Measurements from ENCODE around the gene HESX1. TPM values are rescaled to one million over a fixed set of nuclear protein-coding genes. Genes with fewer than 3 reads are reported as not detected.

The HESX1 gene
- total and polyA plus RNA-seq, 7 experiments from 2014 or later: 0.40 TPM; not detected in 6

GRCh38 chr3:57169872-57170623, 29.7 kb downstream of the HESX1 start:
- no peak overlapping the region for H3K27ac ChIP-seq (ENCODE audit: low read depth, low read length)
- H3K36me3 ChIP-seq (ENCODE audit: control insufficient read depth in 2 of 3, insufficient read depth in 3 of 3, low read length in 3 of 3): no peaks in the 10 kb centered on the region
- Mint-ChIP-seq H3K27me3 (peaks cover 50 to 72% (median 55%) of the 10 kb centered on the region in 5 donors), H3K36me3 (no peaks in the 10 kb centered on the region), H3K27ac (no peak overlapping the region), H3K4me1 (peaks cover 0 to 11% (median 7%) of the 10 kb centered on the region in 7 donors), H3K4me3 (peak overlapping the region; percentile 10 to 72 (median 46)), H3K9me3 (peaks cover 0 to 1% (median 0%) of the 10 kb centered on the region in 11 donors)
- POLR2A ChIA-PET: interaction anchor here (0.7 kb wide), 1 partner anchor 9 kb away, joined by 3 read pairs; no protein-coding TSS in a partner anchor
- peaks cover 0 to 4% of the 10 kb centered on the region in 2 donors for H3K27me3 ChIP-seq (ENCODE audit: control insufficient read depth in 2 of 2, insufficient read depth in 2 of 2, low read length in 2 of 2)
- H3K4me3 ChIP-seq (ENCODE audit: low read length): peak overlapping the region; percentile 22
- CTCF ChIA-PET: interaction anchor here (0.9 kb wide), 1 partner anchor 23 kb away, joined by 7 read pairs; no protein-coding TSS in a partner anchor
- peak; percentile 80 for ATAC-seq
- no peaks in the 10 kb centered on the region for H3K4me1 ChIP-seq (ENCODE audit: control insufficient read depth in 2 of 2, insufficient read depth in 2 of 2, low read length in 2 of 2)
- peak; percentile 24 to 69 (median 48) for DNase-seq
- H3K9me3 ChIP-seq (ENCODE audit: control insufficient read depth in 2 of 3, low read length in 3 of 3): no peaks in the 10 kb centered on the region
- intact Hi-C loops (cut with micrococcal nuclease): loop anchor here (1.0 to 10.0 kb wide), 5 partner anchors 57 to 741 kb away; partner anchors contain the start of genes APPL1 (in 2 of the 2) and PDE12 (in 1 of the 2)

GRCh38 chr3:57169108-57169507, 30.7 kb downstream of the HESX1 start:
- intact Hi-C loops (cut with micrococcal nuclease): no loop called here
- H3K36me3 ChIP-seq (ENCODE audit: control insufficient read depth in 2 of 3, insufficient read depth in 3 of 3, low read length in 3 of 3): no peaks in the 10 kb centered on the region
- CTCF ChIA-PET: no interaction called here
- no peak overlapping the region for H3K27ac ChIP-seq (ENCODE audit: low read depth, low read length)
- no peaks in the 10 kb centered on the region for H3K4me1 ChIP-seq (ENCODE audit: control insufficient read depth in 2 of 2, insufficient read depth in 2 of 2, low read length in 2 of 2)
- DNase-seq: no peak
- ATAC-seq: no peak
- H3K27me3 ChIP-seq (ENCODE audit: control insufficient read depth in 2 of 2, insufficient read depth in 2 of 2, low read length in 2 of 2): peaks cover 0 to 4% of the 10 kb centered on the region in 2 donors
- H3K4me1 Mint-ChIP-seq: peaks cover 4 to 15% (median 10%) of the 10 kb centered on the region in 7 donors
- H3K4me3 ChIP-seq (ENCODE audit: low read length): no peak overlapping the region
- POLR2A ChIA-PET: no interaction called here
- no peak overlapping the region for H3K27ac Mint-ChIP-seq
- H3K9me3 Mint-ChIP-seq: peaks cover 0 to 1% (median 0%) of the 10 kb centered on the region in 11 donors
- no peaks in the 10 kb centered on the region for H3K9me3 ChIP-seq (ENCODE audit: control insufficient read depth in 2 of 3, low read length in 3 of 3)
- H3K36me3 Mint-ChIP-seq: no peaks in the 10 kb centered on the region
- H3K27me3 Mint-ChIP-seq: peaks cover 55 to 74% (median 61%) of the 10 kb centered on the region in 5 donors
- peak overlapping the region in 3 of 10 donors; percentile 29 to 54 (median 36) for H3K4me3 Mint-ChIP-seq

- Mint-ChIP-seq H3K4me1 (peaks cover 5 to 17% (median 15%) of the 10 kb centered on the region in 7 donors), H3K36me3 (no peaks in the 10 kb centered on the region), H3K27me3 (peaks cover 63 to 75% (median 66%) of the 10 kb centered on the region in 5 donors), H3K27ac (no peak overlapping the region), H3K9me3 (peaks cover 0 to 1% (median 0%) of the 10 kb centered on the region in 11 donors), H3K4me3 (no peak overlapping the region)
- H3K4me3 ChIP-seq (ENCODE audit: low read length): no peak overlapping the region
- no peaks in the 10 kb centered on the region for H3K4me1 ChIP-seq (ENCODE audit: control insufficient read depth in 2 of 2, insufficient read depth in 2 of 2, low read length in 2 of 2)
- DNase-seq (no peak), ATAC-seq (no peak)
- H3K36me3 ChIP-seq (ENCODE audit: control insufficient read depth in 2 of 3, insufficient read depth in 3 of 3, low read length in 3 of 3): no peaks in the 10 kb centered on the region
- CTCF ChIA-PET: no interaction called here
- H3K27me3 ChIP-seq (ENCODE audit: control insufficient read depth in 2 of 2, insufficient read depth in 2 of 2, low read length in 2 of 2): peaks cover 0 to 4% of the 10 kb centered on the region in 2 donors
- no peak overlapping the region for H3K27ac ChIP-seq (ENCODE audit: low read depth, low read length)
- no peaks in the 10 kb centered on the region for H3K9me3 ChIP-seq (ENCODE audit: control insufficient read depth in 2 of 3, low read length in 3 of 3)
- POLR2A ChIA-PET: no interaction called here
- intact Hi-C loops (cut with micrococcal nuclease): no loop called here
These were observed 31.6 kb downstream of the HESX1 start for GRCh38 chr3:57168151-57168550.

GRCh38 chr3:57166660-57167059, 33.1 kb downstream of the HESX1 start:
- no peaks in the 10 kb centered on the region for H3K36me3 ChIP-seq (ENCODE audit: control insufficient read depth in 2 of 3, insufficient read depth in 3 of 3, low read length in 3 of 3)
- DNase-seq (no peak), ATAC-seq (no peak)
- H3K9me3 ChIP-seq (ENCODE audit: control insufficient read depth in 2 of 3, low read length in 3 of 3): no peaks in the 10 kb centered on the region
- intact Hi-C loops (cut with micrococcal nuclease): no loop called here
- H3K27ac Mint-ChIP-seq: no peak overlapping the region
- H3K36me3 Mint-ChIP-seq: no peaks in the 10 kb centered on the region
- H3K4me1 ChIP-seq (ENCODE audit: control insufficient read depth in 2 of 2, insufficient read depth in 2 of 2, low read length in 2 of 2): no peaks in the 10 kb centered on the region
- ChIA-PET CTCF (interaction anchor here (0.6 kb wide), 1 partner anchor 238 kb away, joined by 5 read pairs; no protein-coding TSS in a partner anchor), POLR2A (no interaction called here)
- H3K9me3 Mint-ChIP-seq: peaks cover 0 to 2% (median 0%) of the 10 kb centered on the region in 11 donors
- no peak overlapping the region for H3K4me3 ChIP-seq (ENCODE audit: low read length)
- peaks cover 5 to 21% (median 16%) of the 10 kb centered on the region in 7 donors for H3K4me1 Mint-ChIP-seq
- no peak overlapping the region for H3K27ac ChIP-seq (ENCODE audit: low read depth, low read length)
- peak overlapping the region in 5 of 10 donors; percentile 13 to 88 (median 24) for H3K4me3 Mint-ChIP-seq
- H3K27me3 ChIP-seq (ENCODE audit: control insufficient read depth in 2 of 2, insufficient read depth in 2 of 2, low read length in 2 of 2): peaks cover 0 to 4% of the 10 kb centered on the region in 2 donors
- H3K27me3 Mint-ChIP-seq: peaks cover 72 to 77% (median 76%) of the 10 kb centered on the region in 5 donors

- Mint-ChIP-seq H3K36me3 (peaks cover 0 to under 1% (median 0%) of the 10 kb centered on the region in 5 donors), H3K9me3 (peaks cover 0 to 2% (median 0%) of the 10 kb centered on the region in 11 donors), H3K4me1 (peaks cover 5 to 21% (median 16%) of the 10 kb centered on the region in 7 donors), H3K27me3 (peaks cover 77 to 83% (median 80%) of the 10 kb centered on the region in 5 donors), H3K4me3 (peak overlapping the region; percentile 37 to 89 (median 76)), H3K27ac (no peak overlapping the region)
- no peaks in the 10 kb centered on the region for H3K36me3 ChIP-seq (ENCODE audit: control insufficient read depth in 2 of 3, insufficient read depth in 3 of 3, low read length in 3 of 3)
- H3K9me3 ChIP-seq (ENCODE audit: control insufficient read depth in 2 of 3, low read length in 3 of 3): no peaks in the 10 kb centered on the region
- ATAC-seq: no peak
- no peaks in the 10 kb centered on the region for H3K4me1 ChIP-seq (ENCODE audit: control insufficient read depth in 2 of 2, insufficient read depth in 2 of 2, low read length in 2 of 2)
- POLR2A ChIA-PET: interaction anchor here (0.8 kb wide), 1 partner anchor 563 kb away, joined by 3 read pairs; no protein-coding TSS in a partner anchor
- peaks cover 0 to 4% of the 10 kb centered on the region in 2 donors for H3K27me3 ChIP-seq (ENCODE audit: control insufficient read depth in 2 of 2, insufficient read depth in 2 of 2, low read length in 2 of 2)
- intact Hi-C loops (cut with micrococcal nuclease): no loop called here
- no peak overlapping the region for H3K4me3 ChIP-seq (ENCODE audit: low read length)
- CTCF ChIA-PET: no interaction called here
- no peak overlapping the region for H3K27ac ChIP-seq (ENCODE audit: low read depth, low read length)
- DNase-seq: no peak
These were observed 34.1 kb downstream of the HESX1 start for GRCh38 chr3:57165641-57166040.

GRCh38 chr3:57164657-57165573, 34.9 kb downstream of the HESX1 start, which contains the start of gene IL17RD:
IL17RD (minus strand) TSS chr3:57165353; CDS start chr3:57165286, 67 bp downstream.
- Histone ChIP-seq H3K4me3 (ENCODE audit: low read length) (peak within 1 kb of the TSS; percentile 3), H3K27ac (ENCODE audit: low read depth, low read length) (no peak within 1 kb of the TSS), H3K27me3 (ENCODE audit: control insufficient read depth in 2 of 2, insufficient read depth in 2 of 2, low read length in 2 of 2) (peaks cover 0 to 4% of the 10 kb centered on the region in 2 donors), H3K9me3 (ENCODE audit: control insufficient read depth in 2 of 3, low read length in 3 of 3) (no peaks in the 10 kb centered on the region), H3K36me3 (ENCODE audit: control insufficient read depth in 2 of 3, insufficient read depth in 3 of 3, low read length in 3 of 3) (no peaks in the 10 kb centered on the region), H3K4me1 (ENCODE audit: control insufficient read depth in 2 of 2, insufficient read depth in 2 of 2, low read length in 2 of 2) (no peaks in the 10 kb centered on the region)
- H3K4me1 Mint-ChIP-seq: peaks cover 5 to 21% (median 12%) of the 10 kb centered on the region in 7 donors
- POLR2A ChIA-PET: interaction anchor here (0.7 kb wide), 1 partner anchor 101 kb away, joined by 3 read pairs; no protein-coding TSS in a partner anchor
- no peak within 1 kb of the TSS for H3K27ac Mint-ChIP-seq
- intact Hi-C loops (cut with micrococcal nuclease): loop anchor here in 1 of 2 donors (5.0 kb wide), 1 partner anchor 63 kb away; no protein-coding TSS in a partner anchor
- CTCF ChIA-PET: no interaction called here
- H3K36me3 Mint-ChIP-seq: peaks cover 0 to 4% (median 0%) of the 10 kb centered on the region in 5 donors
- H3K9me3 Mint-ChIP-seq: peaks cover 0 to 2% (median 0%) of the 10 kb centered on the region in 11 donors
- H3K27me3 Mint-ChIP-seq: peaks cover 73 to 86% (median 82%) of the 10 kb centered on the region in 5 donors
- DNase-seq: peak in 2 of 9 donors; percentile 18 to 63
- peak within 1 kb of the TSS; percentile 83 to 90 (median 86) for H3K4me3 Mint-ChIP-seq
- peak; percentile 75 for ATAC-seq
